Naive thymus-derived CD8-positive, alpha-beta T cell (primary cell): ENCODE data around the gene DTX4. TPM values are rescaled to one million over a fixed set of nuclear protein-coding genes. Genes with fewer than 3 reads are reported as not detected.

ENCODE experiments used
- ATAC-seq, 2 donors: fragments of 150-1000 bp; cut with Tn5 transposase in 1 of 2; sonication (Bioruptor Pico), chemical (Tn5 transposase) in 1 of 2; 1 replicate in 1 of 2; 2 replicates in 1 of 2; pipeline ENCODE4 v1.10.0; 2021; ENCODE audit warnings: mild to moderate bottlenecking in 2 of 2, moderate library complexity in 2 of 2
- POLR2A ChIA-PET: fragments of 350-600 bp; sonication (Branson Sonifier 250); formaldehyde crosslinking; loops from one replicate; lab custom pipeline; 2021; ENCODE audit warnings: antibody characterized with exemption; lab: Charles Lee
- DNase-seq, 10 donors: peaks; one replicate each; pipeline versions ENCODE4 v3.0.0 to v3.0.0-alpha.2; 2020 to 2022
- H3K27ac Mint-ChIP-seq, 10 donors: one replicate each; pipeline ENCODE4 v1.8.0; 2020 to 2022; ENCODE audit warnings: mild to moderate bottlenecking in 10 of 10, mixed read lengths in 10 of 10, moderate library complexity in 4 of 10, inconsistent platforms in 1 of 10
- H3K27me3 Mint-ChIP-seq, 5 donors: one replicate each; pipeline ENCODE4 v1.8.0; 2021 to 2022; ENCODE audit warnings: mixed read lengths in 5 of 5
- H3K36me3 Mint-ChIP-seq, 3 donors: one replicate each; pipeline ENCODE4 v1.8.0; 2020 to 2022; ENCODE audit warnings: mixed read lengths in 3 of 3, mild to moderate bottlenecking in 2 of 3, inconsistent platforms in 1 of 3
- H3K4me1 Mint-ChIP-seq, 4 donors: one replicate each; pipeline ENCODE4 v1.8.0; 2021 to 2022; ENCODE audit warnings: mixed read lengths in 4 of 4
- H3K4me3 Mint-ChIP-seq, 10 donors: one replicate each; pipeline ENCODE4 v1.8.0; 2020 to 2022; ENCODE audit warnings: mild to moderate bottlenecking in 10 of 10, mixed read lengths in 10 of 10, moderate library complexity in 6 of 10, inconsistent platforms in 1 of 10
- H3K9me3 Mint-ChIP-seq, 9 donors: one replicate each; pipeline ENCODE4 v1.8.0; 2020 to 2022; ENCODE audit warnings: mixed read lengths in 9 of 9, mild to moderate bottlenecking in 3 of 9, inconsistent platforms in 1 of 9, moderate library complexity in 1 of 9
- polyA plus RNA-seq, 3 donors: library from polyadenylated mRNA; unstranded; fragments of 300-500 nt; fragmentation: Illumina TruSeq; gene quantifications; one replicate each; pipeline ENCODE4 v1.2.3, GENCODE V29; 2021
- total RNA-seq, 8 experiments: library from RNA in 2 of 8; stranded (reverse) in 2 of 8; gene quantifications; one replicate each; pipeline ENCODE4 v1.2.3 and lab custom pipeline; 2021 to 2026

DTX4 gene
- total and polyA plus RNA-seq, 5 experiments from 2014 or later = 0.02 to 3.5 (median 0.64) TPM

- POLR2A ChIA-PET = no interaction called here
- ATAC-seq (no peak), DNase-seq (no peak)
- Mint-ChIP-seq H3K27me3 (peaks cover 0 to 5% (median 0%) of the 10 kb centered on the region in 5 donors), H3K9me3 (no peaks in the 10 kb centered on the region), H3K36me3 (no peaks in the 10 kb centered on the region), H3K4me3 (no peak overlapping the region), H3K27ac (peak overlapping the region in 1 of 10 donors; percentile 9), H3K4me1 (peaks cover 0 to 53% (median 3%) of the 10 kb centered on the region in 4 donors)
These were observed 42.4 kb downstream of the DTX4 start for GRCh38 chr11:59214141-59214893.

- POLR2A ChIA-PET = no interaction called here
- peak in 1 of 10 donors; percentile 25 for DNase-seq
- Mint-ChIP-seq H3K27ac (peak overlapping the region in 5 of 10 donors; percentile 28 to 86 (median 44)), H3K4me1 (peaks cover 0 to 67% (median 3%) of the 10 kb centered on the region in 4 donors), H3K4me3 (peak overlapping the region in 3 of 10 donors; percentile 4 to 56 (median 52)), H3K27me3 (peaks cover 0 to 5% (median 2%) of the 10 kb centered on the region in 5 donors), H3K9me3 (no peaks in the 10 kb centered on the region), H3K36me3 (no peaks in the 10 kb centered on the region)
- peak; percentile 25 to 66 for ATAC-seq
These were observed 45.0 kb downstream of the DTX4 start for GRCh38 chr11:59216641-59217564.

GRCh38 chr11:59218319-59218718 is 46.4 kb downstream of the DTX4 start:
- Mint-ChIP-seq H3K9me3 (no peaks in the 10 kb centered on the region), H3K4me1 (peaks cover 0 to 68% (median 3%) of the 10 kb centered on the region in 4 donors), H3K27me3 (peaks cover 0 to 5% (median 2%) of the 10 kb centered on the region in 5 donors), H3K4me3 (no peak overlapping the region), H3K36me3 (no peaks in the 10 kb centered on the region), H3K27ac (peak overlapping the region in 1 of 10 donors; percentile 79)
- POLR2A ChIA-PET = no interaction called here
- DNase-seq = no peak
- no peak for ATAC-seq

GRCh38 chr11:59218893-59219292 is 47.0 kb downstream of the DTX4 start:
- H3K4me3 Mint-ChIP-seq = no peak overlapping the region
- peaks cover 0 to 70% (median 3%) of the 10 kb centered on the region in 4 donors for H3K4me1 Mint-ChIP-seq
- ATAC-seq (no peak), DNase-seq (no peak)
- H3K27ac Mint-ChIP-seq = no peak overlapping the region
- POLR2A ChIA-PET = no interaction called here
- H3K9me3 Mint-ChIP-seq = no peaks in the 10 kb centered on the region
- H3K36me3 Mint-ChIP-seq = no peaks in the 10 kb centered on the region
- peaks cover 0 to 5% (median 2%) of the 10 kb centered on the region in 5 donors for H3K27me3 Mint-ChIP-seq

GRCh38 chr11:59219836-59220235 is 47.9 kb downstream of the DTX4 start:
- peaks cover 0 to 6% (median 2%) of the 10 kb centered on the region in 5 donors for H3K27me3 Mint-ChIP-seq
- no peak for DNase-seq
- no peak for ATAC-seq
- no peaks in the 10 kb centered on the region for H3K36me3 Mint-ChIP-seq
- H3K4me3 Mint-ChIP-seq = no peak overlapping the region
- peaks cover 0 to 75% (median 3%) of the 10 kb centered on the region in 4 donors for H3K4me1 Mint-ChIP-seq
- no peak overlapping the region for H3K27ac Mint-ChIP-seq
- H3K9me3 Mint-ChIP-seq = no peaks in the 10 kb centered on the region
- POLR2A ChIA-PET = no interaction called here

GRCh38 chr11:59221441-59221840 is 49.5 kb downstream of the DTX4 start:
- Mint-ChIP-seq H3K9me3 (no peaks in the 10 kb centered on the region), H3K4me1 (peaks cover 0 to 74% (median 3%) of the 10 kb centered on the region in 4 donors), H3K27me3 (peaks cover 0 to 10% (median 2%) of the 10 kb centered on the region in 5 donors), H3K4me3 (no peak overlapping the region), H3K36me3 (no peaks in the 10 kb centered on the region), H3K27ac (no peak overlapping the region)
- POLR2A ChIA-PET = no interaction called here
- ATAC-seq = no peak
- DNase-seq = no peak

GRCh38 chr11:59222464-59223060 is 50.6 kb downstream of the DTX4 start:
- H3K4me1 Mint-ChIP-seq = peaks cover 0 to 62% (median 0%) of the 10 kb centered on the region in 4 donors
- no peak overlapping the region for H3K4me3 Mint-ChIP-seq
- peak overlapping the region in 1 of 10 donors; percentile 71 for H3K27ac Mint-ChIP-seq
- POLR2A ChIA-PET = no interaction called here
- no peaks in the 10 kb centered on the region for H3K9me3 Mint-ChIP-seq
- no peak for ATAC-seq
- peaks cover 0 to 10% (median 4%) of the 10 kb centered on the region in 5 donors for H3K27me3 Mint-ChIP-seq
- DNase-seq = no peak
- H3K36me3 Mint-ChIP-seq = no peaks in the 10 kb centered on the region

- Mint-ChIP-seq H3K4me1 (peaks cover 0 to 58% (median 0%) of the 10 kb centered on the region in 4 donors), H3K36me3 (no peaks in the 10 kb centered on the region), H3K27ac (peak overlapping the region in 1 of 10 donors; percentile 71), H3K4me3 (peak overlapping the region in 1 of 10 donors; percentile 9), H3K9me3 (no peaks in the 10 kb centered on the region), H3K27me3 (peaks cover 0 to 10% (median 4%) of the 10 kb centered on the region in 5 donors)
- ATAC-seq = no peak
- POLR2A ChIA-PET = no interaction called here
- DNase-seq = no peak
These were observed 51.2 kb downstream of the DTX4 start for GRCh38 chr11:59223177-59223576.

- Mint-ChIP-seq H3K4me1 (peaks cover 0 to 54% (median 0%) of the 10 kb centered on the region in 4 donors), H3K4me3 (no peak overlapping the region), H3K36me3 (no peaks in the 10 kb centered on the region), H3K27ac (peak overlapping the region in 1 of 10 donors; percentile 71), H3K9me3 (no peaks in the 10 kb centered on the region), H3K27me3 (peaks cover 0 to 10% (median 3%) of the 10 kb centered on the region in 5 donors)
- DNase-seq = no peak
- ATAC-seq = no peak
- POLR2A ChIA-PET = no interaction called here
These were observed 51.7 kb downstream of the DTX4 start for GRCh38 chr11:59223611-59224010.

GRCh38 chr11:59224351-59224928 is 52.5 kb downstream of the DTX4 start:
- H3K4me3 Mint-ChIP-seq = peak overlapping the region in 1 of 10 donors; percentile 2
- peaks cover 0 to 46% (median 0%) of the 10 kb centered on the region in 4 donors for H3K4me1 Mint-ChIP-seq
- H3K9me3 Mint-ChIP-seq = no peaks in the 10 kb centered on the region
- peak overlapping the region in 2 of 10 donors; percentile 0 to 14 for H3K27ac Mint-ChIP-seq
- peaks cover 0 to 10% (median 3%) of the 10 kb centered on the region in 5 donors for H3K27me3 Mint-ChIP-seq
- DNase-seq (no peak), ATAC-seq (no peak)
- no peaks in the 10 kb centered on the region for H3K36me3 Mint-ChIP-seq
- POLR2A ChIA-PET = no interaction called here

- Mint-ChIP-seq H3K4me3 (peak overlapping the region in 1 of 10 donors; percentile 0), H3K27me3 (peaks cover 0 to 10% (median 3%) of the 10 kb centered on the region in 5 donors), H3K4me1 (peaks cover 0 to 42% (median 0%) of the 10 kb centered on the region in 4 donors), H3K9me3 (no peaks in the 10 kb centered on the region), H3K27ac (peak overlapping the region in 2 of 10 donors; percentile 0 to 14), H3K36me3 (no peaks in the 10 kb centered on the region)
- no peak for DNase-seq
- POLR2A ChIA-PET = no interaction called here
- no peak for ATAC-seq
These were observed 53.1 kb downstream of the DTX4 start for GRCh38 chr11:59225017-59225416.

- no peak for ATAC-seq
- Mint-ChIP-seq H3K4me3 (no peak overlapping the region), H3K36me3 (peaks cover 0 to 4% (median 0%) of the 10 kb centered on the region in 3 donors), H3K27me3 (peaks cover 3 to 11% (median 7%) of the 10 kb centered on the region in 5 donors), H3K9me3 (peaks cover 0 to 6% (median 2%) of the 10 kb centered on the region in 9 donors), H3K4me1 (peaks cover 0 to 31% (median 0%) of the 10 kb centered on the region in 4 donors), H3K27ac (no peak overlapping the region)
- no peak for DNase-seq
- POLR2A ChIA-PET = no interaction called here
These were observed 54.5 kb downstream of the DTX4 start for GRCh38 chr11:59226396-59226795.
